ENCODE data around the gene SELENOP. TPM values are rescaled to one million over a fixed set of nuclear protein-coding genes. Genes with fewer than 3 reads are reported as not detected.

SELENOP gene
- total RNA-seq, 2 donors from 2014 or later = 171 to 687 TPM

DNA sequence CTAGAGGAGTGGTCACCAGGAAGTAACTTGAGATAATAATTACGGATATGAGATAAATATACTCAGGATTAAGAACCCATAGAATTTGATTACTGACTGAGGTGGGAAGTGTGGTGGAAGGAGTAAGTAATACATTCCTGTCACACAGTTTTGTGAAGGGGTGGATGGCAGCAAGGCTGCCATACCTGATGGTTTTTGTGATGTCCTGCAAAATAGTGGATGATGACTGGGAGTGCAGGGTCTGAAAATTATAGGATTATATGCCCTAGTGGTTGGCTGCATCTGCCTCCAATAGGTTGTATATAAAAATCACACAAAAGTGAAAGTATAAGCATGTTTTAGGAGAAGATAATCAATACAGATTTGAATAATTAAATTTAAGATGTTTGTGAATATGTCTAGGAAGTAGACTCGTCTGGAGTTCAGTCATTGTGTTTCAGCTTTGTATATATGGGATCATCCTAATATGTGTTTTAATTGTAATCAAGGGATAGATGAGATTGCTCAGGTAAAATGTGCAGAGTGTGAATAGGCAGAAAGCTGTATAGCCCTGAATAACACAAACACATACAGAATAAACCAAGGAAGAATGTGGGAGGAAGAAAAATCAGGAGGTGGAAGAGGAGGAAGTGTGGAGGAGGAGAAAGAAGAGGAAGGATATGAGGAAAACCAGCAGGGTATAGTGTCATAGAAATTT lies 5.5 kb downstream of the SELENOP start:
- TF ChIP-seq, protein P1, sequence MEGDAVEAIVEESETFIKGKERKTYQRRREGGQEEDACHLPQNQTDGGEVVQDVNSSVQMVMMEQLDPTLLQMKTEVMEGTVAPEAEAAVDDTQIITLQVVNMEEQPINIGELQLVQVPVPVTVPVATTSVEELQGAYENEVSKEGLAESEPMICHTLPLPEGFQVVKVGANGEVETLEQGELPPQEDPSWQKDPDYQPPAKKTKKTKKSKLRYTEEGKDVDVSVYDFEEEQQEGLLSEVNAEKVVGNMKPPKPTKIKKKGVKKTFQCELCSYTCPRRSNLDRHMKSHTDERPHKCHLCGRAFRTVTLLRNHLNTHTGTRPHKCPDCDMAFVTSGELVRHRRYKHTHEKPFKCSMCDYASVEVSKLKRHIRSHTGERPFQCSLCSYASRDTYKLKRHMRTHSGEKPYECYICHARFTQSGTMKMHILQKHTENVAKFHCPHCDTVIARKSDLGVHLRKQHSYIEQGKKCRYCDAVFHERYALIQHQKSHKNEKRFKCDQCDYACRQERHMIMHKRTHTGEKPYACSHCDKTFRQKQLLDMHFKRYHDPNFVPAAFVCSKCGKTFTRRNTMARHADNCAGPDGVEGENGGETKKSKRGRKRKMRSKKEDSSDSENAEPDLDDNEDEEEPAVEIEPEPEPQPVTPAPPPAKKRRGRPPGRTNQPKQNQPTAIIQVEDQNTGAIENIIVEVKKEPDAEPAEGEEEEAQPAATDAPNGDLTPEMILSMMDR (IDR thresholded peaks at IDR 0.05) = no peak
- Histone ChIP-seq H3K4me3 (no peak overlapping the region), H3K27me3 (no peaks in the 10 kb centered on the region), H3K27ac (no peak overlapping the region), H3K36me3 (no peaks in the 10 kb centered on the region), H3K9me3 (no peaks in the 10 kb centered on the region), H3K9ac (ENCODE audit: low read depth in 2 of 2, low read length in 2 of 2) (no peak overlapping the region), H3K4me1 (no peaks in the 10 kb centered on the region)
- no peak for DNase-seq
- intact Hi-C loops (cut with DNase I) = no loop called here

DNA sequence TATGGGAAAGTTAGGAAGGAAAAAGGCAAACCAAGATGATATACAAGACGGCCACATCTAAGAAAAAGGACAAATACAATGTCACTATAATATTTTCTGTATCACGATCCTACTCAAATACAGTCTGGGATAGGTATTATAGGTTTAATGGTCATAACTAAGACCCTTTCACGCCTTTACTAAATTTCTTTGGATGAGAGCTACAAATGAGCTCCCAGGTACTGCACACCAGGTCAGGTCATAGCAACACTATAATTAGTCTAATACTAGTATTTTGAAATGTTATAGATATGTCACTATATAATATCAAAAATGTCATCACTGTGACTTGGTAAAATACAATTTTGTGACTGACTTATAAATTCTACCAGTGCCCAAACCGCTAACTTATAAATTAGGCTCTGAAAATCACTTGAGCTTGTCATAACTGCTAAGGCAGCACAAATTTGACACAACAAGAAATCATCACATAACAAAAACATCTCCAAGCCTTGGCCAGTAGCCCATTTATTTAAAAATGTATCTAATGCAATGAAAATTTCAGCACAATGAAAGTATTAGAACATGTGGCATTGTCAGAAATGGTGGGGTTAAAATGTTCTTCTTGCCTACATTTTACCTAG lies 6.9 kb downstream of the SELENOP start:
- intact Hi-C loops (cut with DNase I) = no loop called here
- peaks cover 4% of the 10 kb centered on the region for H3K36me3 ChIP-seq
- no peak for DNase-seq

DNA sequence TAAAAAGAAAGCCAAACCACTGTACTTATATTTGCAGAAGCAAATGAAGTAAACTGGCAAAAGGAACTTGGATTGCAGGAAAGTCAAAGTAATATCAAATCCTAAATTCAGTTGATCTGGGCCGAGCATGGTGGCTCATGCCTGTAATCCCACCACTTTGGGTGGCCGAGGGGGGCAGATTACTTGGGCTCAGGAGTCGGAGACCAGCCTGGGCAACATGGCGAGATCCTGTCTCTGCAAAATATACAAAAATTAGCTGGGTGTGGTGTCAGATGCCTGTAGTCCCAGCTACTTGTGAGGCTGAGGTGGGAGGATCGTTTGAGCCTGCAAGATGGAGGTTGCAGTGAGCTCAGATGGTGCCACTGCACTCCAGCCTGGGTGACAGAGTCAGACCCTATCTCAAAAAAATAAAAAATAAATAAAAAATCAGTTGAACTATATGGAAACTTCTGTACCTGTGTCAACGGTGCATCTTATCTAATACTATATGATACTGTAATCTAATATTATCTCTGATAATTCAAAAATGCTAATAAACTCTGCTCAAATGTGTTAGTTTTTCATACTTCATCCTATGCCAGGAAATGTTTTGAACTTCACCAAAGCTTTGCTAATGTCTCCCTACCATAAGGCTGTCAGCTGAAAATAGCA lies 10.1 kb downstream of the SELENOP start:
- DNase-seq = no peak
- Histone ChIP-seq H3K9ac (ENCODE audit: low read depth in 2 of 2, low read length in 2 of 2) (no peak overlapping the region), H3K4me3 (no peak overlapping the region), H3K4me1 (no peaks in the 10 kb centered on the region), H3K27ac (no peak overlapping the region), H3K9me3 (no peaks in the 10 kb centered on the region), H3K27me3 (no peaks in the 10 kb centered on the region), H3K36me3 (peaks cover 4% of the 10 kb centered on the region)
- TF ChIP-seq, protein P1 (IDR thresholded peaks at IDR 0.05) = no peak
- intact Hi-C loops (cut with DNase I) = no loop called here

More for the DNA sequence above, 6.9 kb downstream of the SELENOP start:
- Histone ChIP-seq H3K9me3 (no peaks in the 10 kb centered on the region), H3K9ac (ENCODE audit: low read depth in 2 of 2, low read length in 2 of 2) (no peak overlapping the region), H3K4me3 (no peak overlapping the region), H3K27ac (no peak overlapping the region), H3K27me3 (no peaks in the 10 kb centered on the region), H3K4me1 (no peaks in the 10 kb centered on the region)
- TF ChIP-seq, protein P1 (IDR thresholded peaks at IDR 0.05) = no peak

DNA sequence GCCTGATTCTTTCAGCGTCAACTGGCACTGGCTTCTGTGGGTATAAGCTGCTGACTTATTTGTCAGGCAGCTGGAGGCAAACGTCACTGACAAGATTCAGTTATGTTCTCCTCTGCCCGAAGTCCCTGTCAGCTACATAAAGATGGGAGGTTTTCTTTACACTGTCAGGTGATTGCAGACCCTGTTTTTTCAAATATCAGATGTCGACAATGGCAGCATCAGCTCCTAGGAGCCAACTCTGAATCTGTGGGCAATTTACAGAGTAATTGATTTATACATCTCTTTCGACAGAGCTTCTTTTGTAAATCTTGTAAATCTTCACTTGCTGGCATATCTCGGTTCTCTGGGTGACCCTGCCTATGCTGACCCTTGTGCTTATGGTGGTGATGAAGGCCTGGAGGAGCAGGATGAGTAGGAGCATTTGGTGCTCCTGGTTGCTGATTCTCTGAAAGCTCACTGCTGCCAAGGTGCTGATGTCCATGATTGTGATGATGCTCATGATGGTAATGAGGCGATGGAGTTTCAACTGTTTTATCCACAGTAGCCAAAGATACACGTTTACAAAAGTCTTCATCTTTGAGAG lies 10.9 kb downstream of the SELENOP start:
- no peak overlapping the region for H3K9ac ChIP-seq (ENCODE audit: low read depth in 2 of 2, low read length in 2 of 2)
- H3K36me3 ChIP-seq = peaks cover 4% of the 10 kb centered on the region
- intact Hi-C loops (cut with DNase I) = no loop called here
- H3K27ac ChIP-seq = no peak overlapping the region
- no peaks in the 10 kb centered on the region for H3K4me1 ChIP-seq
- no peaks in the 10 kb centered on the region for H3K27me3 ChIP-seq
- H3K4me3 ChIP-seq = no peak overlapping the region
- H3K9me3 ChIP-seq = no peaks in the 10 kb centered on the region
- TF ChIP-seq, protein P1 (IDR thresholded peaks at IDR 0.05) = no peak
- no peak for DNase-seq

DNA sequence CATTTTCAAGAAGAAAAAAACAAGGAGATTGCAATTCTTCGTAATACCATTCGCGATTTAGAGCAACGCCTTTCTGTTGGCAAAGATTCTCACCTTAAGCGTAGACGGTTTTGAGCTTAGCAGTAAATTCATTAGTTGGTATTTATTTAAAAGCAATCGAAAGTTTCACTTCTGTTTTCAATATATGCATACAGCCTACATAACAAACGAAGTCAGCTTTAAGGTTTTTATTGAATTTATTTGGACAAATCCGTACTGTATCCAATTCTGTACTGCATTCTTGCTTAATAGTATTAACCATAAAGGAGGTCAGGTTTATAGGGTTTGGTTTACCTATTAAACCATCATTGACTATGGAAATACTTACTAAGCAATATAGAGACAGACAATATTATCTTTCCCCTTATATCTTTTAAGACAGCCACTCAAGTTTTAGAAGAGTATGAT lies 12.0 kb downstream of the SELENOP start:
- no peak for DNase-seq
- H3K4me3 ChIP-seq = no peak overlapping the region
- no peaks in the 10 kb centered on the region for H3K4me1 ChIP-seq
- no peaks in the 10 kb centered on the region for H3K27me3 ChIP-seq
- H3K27ac ChIP-seq = no peak overlapping the region
- no peaks in the 10 kb centered on the region for H3K9me3 ChIP-seq
- TF ChIP-seq, protein P1 (IDR thresholded peaks at IDR 0.05) = no peak
- H3K36me3 ChIP-seq = peaks cover 4% of the 10 kb centered on the region
- no peak overlapping the region for H3K9ac ChIP-seq (ENCODE audit: low read depth in 2 of 2, low read length in 2 of 2)
- intact Hi-C loops (cut with DNase I) = no loop called here

All from colonic mucosa (tissue), 4 donors.